Thyroid gland (tissue), 4 donors: ENCODE measurements around the gene USP8.
"Not testable (repeated sequence)": the region's sequence is repeated elsewhere in the genome, so short reads cannot be mapped to it uniquely, and the experiment has no call there.

Source experiments
- POLR2A ChIP-seq, 2 donors: fragments of 450-650 bp; IDR thresholded peaks; one replicate each; pipeline ENCODE4 v1.6.1; 2017; ENCODE audit warnings: antibody characterized with exemption in 2 of 2, mild to moderate bottlenecking in 2 of 2, moderate library complexity in 1 of 2
- TF ChIP-seq, protein P1 (sequence below), 6 experiments: fragments of 200-600 bp in 3 of 6; fragments of 450-650 bp in 3 of 6; sonication (generic) in 3 of 6; IDR thresholded peaks; one replicate each; pipeline ENCODE4 v1.5.1; 2016 to 2019; ENCODE audit warnings: antibody characterized with exemption in 6 of 6, mild to moderate bottlenecking in 2 of 6, inconsistent platforms in 1 of 6, moderate library complexity in 1 of 6

DNA sequence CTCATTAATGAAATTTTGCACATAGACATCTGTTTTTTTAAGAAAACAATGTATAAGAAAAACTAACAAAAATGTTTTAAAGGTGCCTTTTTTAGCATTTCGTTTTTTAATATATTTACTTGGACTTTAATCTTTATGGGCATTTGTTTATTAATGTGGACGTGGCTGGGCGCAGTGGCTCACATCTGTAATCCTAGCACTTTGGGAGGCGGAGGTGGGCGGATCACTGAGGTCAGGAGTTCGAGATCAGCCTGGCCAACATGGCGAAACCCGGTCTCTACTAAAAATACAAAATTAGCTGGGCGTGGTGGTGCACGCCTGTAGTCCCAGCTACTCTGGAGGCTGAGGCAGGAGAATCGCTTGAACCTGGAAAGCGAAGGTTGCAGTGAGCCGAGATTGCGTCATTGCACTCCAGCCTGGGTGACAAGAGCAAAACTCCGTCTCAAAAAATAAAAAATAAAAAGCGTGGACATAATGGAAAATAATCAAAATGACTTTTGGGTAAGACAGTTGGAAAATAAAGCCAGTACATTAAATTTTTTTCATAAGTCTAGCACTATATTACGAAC, 1.6 kb downstream of the USP8 start:
- TF ChIP-seq, protein P1, sequence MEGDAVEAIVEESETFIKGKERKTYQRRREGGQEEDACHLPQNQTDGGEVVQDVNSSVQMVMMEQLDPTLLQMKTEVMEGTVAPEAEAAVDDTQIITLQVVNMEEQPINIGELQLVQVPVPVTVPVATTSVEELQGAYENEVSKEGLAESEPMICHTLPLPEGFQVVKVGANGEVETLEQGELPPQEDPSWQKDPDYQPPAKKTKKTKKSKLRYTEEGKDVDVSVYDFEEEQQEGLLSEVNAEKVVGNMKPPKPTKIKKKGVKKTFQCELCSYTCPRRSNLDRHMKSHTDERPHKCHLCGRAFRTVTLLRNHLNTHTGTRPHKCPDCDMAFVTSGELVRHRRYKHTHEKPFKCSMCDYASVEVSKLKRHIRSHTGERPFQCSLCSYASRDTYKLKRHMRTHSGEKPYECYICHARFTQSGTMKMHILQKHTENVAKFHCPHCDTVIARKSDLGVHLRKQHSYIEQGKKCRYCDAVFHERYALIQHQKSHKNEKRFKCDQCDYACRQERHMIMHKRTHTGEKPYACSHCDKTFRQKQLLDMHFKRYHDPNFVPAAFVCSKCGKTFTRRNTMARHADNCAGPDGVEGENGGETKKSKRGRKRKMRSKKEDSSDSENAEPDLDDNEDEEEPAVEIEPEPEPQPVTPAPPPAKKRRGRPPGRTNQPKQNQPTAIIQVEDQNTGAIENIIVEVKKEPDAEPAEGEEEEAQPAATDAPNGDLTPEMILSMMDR (IDR thresholded peaks at IDR 0.05), result not testable (repeated sequence)
- TF ChIP-seq POLR2A (IDR thresholded peaks at IDR 0.05), result not testable (repeated sequence)
